Measurements from ENCODE around the gene POLR1B.

- no peak for TF ChIP-seq EP300 (IDR thresholded peaks at IDR 0.05)
- TF ChIP-seq CTCF (IDR thresholded peaks at IDR 0.05), result no peak
- TF ChIP-seq POLR2A (IDR thresholded peaks at IDR 0.05; ENCODE audit: low read depth), result no peak
- TF ChIP-seq POLR2AphosphoS5 (IDR thresholded peaks at IDR 0.05), result no peak
Measured at GRCh38 chr2:112588611-112589045, 46.4 kb downstream of the POLR1B start.
